Cardiac muscle cell (in vitro differentiated cells and primary cell): Measurements from ENCODE around the gene SMIM8. TPM values are rescaled to one million over a fixed set of nuclear protein-coding genes. Genes with fewer than 3 reads are reported as not detected.

ENCODE experiments used
- DNase-seq, 2 donors: peaks; one replicate each; pipeline versions ENCODE4 v3.0.0 to v3.0.0-alpha.2; 2010 to 2017; ENCODE audit warnings: low read depth in 1 of 2, low spot score in 1 of 2
- H3K27ac ChIP-seq: fragments of 200-600 bp; sonication (generic); 2 replicates; pipeline ENCODE4 v1.5.1; 2016
- H3K27me3 ChIP-seq: fragments of 200-600 bp; sonication (generic); 2 replicates; pipeline ENCODE4 v1.6.0; 2016; ENCODE audit warnings: control low read depth
- H3K36me3 ChIP-seq: fragments of 200-600 bp; sonication (generic); 2 replicates; pipeline ENCODE4 v1.5.1; 2016; ENCODE audit warnings: control low read depth
- H3K4me1 ChIP-seq: fragments of 200-600 bp; sonication (generic); 2 replicates; pipeline ENCODE4 v1.8.1; 2017; ENCODE audit warnings: low read depth, mild to moderate bottlenecking, mixed run types
- H3K4me3 ChIP-seq: fragments of 200-600 bp; sonication (generic); 2 replicates; pipeline ENCODE4 v1.5.1; 2016; ENCODE audit warnings: mild to moderate bottlenecking
- H3K9me3 ChIP-seq: fragments of 200-600 bp; sonication (generic); 2 replicates; pipeline ENCODE4 v1.5.1; 2017; ENCODE audit warnings: low read depth, mild to moderate bottlenecking, control low read depth
- CTCF ChIP-seq: IDR thresholded peaks from 2 replicates; pipeline ENCODE4 v1.5.1; 2012; ENCODE audit warnings: low read depth, mild to moderate bottlenecking, low read length
- polyA plus RNA-seq: library from polyadenylated mRNA; unstranded; fragments of >200 nt; fragmentation: Nextera tagmentation; extraction: Ambion mirVana; gene quantifications from 2 replicates; pipeline ENCODE4 v1.2.1, GENCODE V29; 2016
- total RNA-seq: library from RNA; depleted of rRNA; stranded (reverse); fragments of >200 nt; gene quantifications from 2 replicates; pipeline ENCODE4 v1.2.3, GENCODE V29; 2016

SMIM8 gene
- 8.8 and 15.7 TPM in 2 replicates for total RNA-seq
- 16.0 and 29.1 TPM in 2 replicates for polyA plus RNA-seq

- H3K27me3 ChIP-seq = no peaks in the 10 kb centered on the region
- no peaks in the 10 kb centered on the region for H3K4me1 ChIP-seq
- DNase-seq = peak; percentile 75 to 95
- TF ChIP-seq CTCF = peak; percentile 99
- peak within 1 kb of the TSS; percentile 95 for H3K4me3 ChIP-seq
- no peaks in the 10 kb centered on the region for H3K36me3 ChIP-seq
- no peaks in the 10 kb centered on the region for H3K9me3 ChIP-seq
- H3K27ac ChIP-seq = peak within 1 kb of the TSS; percentile 66
These were observed at the start of gene SMIM8 for GRCh38 chr6:87322304-87323212. Gene SMIM8 (plus strand): TSS chr6:87322588. CDS start chr6:87337032, 14,444 bp downstream.

GRCh38 chr6:87274660-87275274 lies 47.6 kb upstream of the SMIM8 start:
- Histone ChIP-seq H3K27ac (peak overlapping the region; percentile 23), H3K9me3 (no peaks in the 10 kb centered on the region), H3K36me3 (no peaks in the 10 kb centered on the region), H3K4me3 (no peak overlapping the region), H3K27me3 (no peaks in the 10 kb centered on the region), H3K4me1 (no peaks in the 10 kb centered on the region)
- TF ChIP-seq CTCF = no peak
- peak in 1 of 2 donors; percentile 68 for DNase-seq

- H3K27ac ChIP-seq = no peak overlapping the region
- no peak for DNase-seq
- TF ChIP-seq CTCF = no peak
- H3K4me1 ChIP-seq = no peaks in the 10 kb centered on the region
- H3K9me3 ChIP-seq = no peaks in the 10 kb centered on the region
- H3K4me3 ChIP-seq = no peak overlapping the region
- no peaks in the 10 kb centered on the region for H3K27me3 ChIP-seq
- H3K36me3 ChIP-seq = no peaks in the 10 kb centered on the region
These were observed 45.8 kb upstream of the SMIM8 start for GRCh38 chr6:87276624-87277023.

GRCh38 chr6:87277123-87277522 lies 45.3 kb upstream of the SMIM8 start:
- H3K27me3 ChIP-seq = no peaks in the 10 kb centered on the region
- H3K27ac ChIP-seq = no peak overlapping the region
- peak; percentile 34 for TF ChIP-seq CTCF
- DNase-seq = peak; percentile 10 to 33
- no peaks in the 10 kb centered on the region for H3K4me1 ChIP-seq
- H3K9me3 ChIP-seq = no peaks in the 10 kb centered on the region
- H3K4me3 ChIP-seq = no peak overlapping the region
- no peaks in the 10 kb centered on the region for H3K36me3 ChIP-seq

GRCh38 chr6:87279196-87279595 lies 43.2 kb upstream of the SMIM8 start:
- DNase-seq = no peak
- TF ChIP-seq CTCF = no peak
- no peaks in the 10 kb centered on the region for H3K4me1 ChIP-seq
- no peak overlapping the region for H3K27ac ChIP-seq
- H3K36me3 ChIP-seq = no peaks in the 10 kb centered on the region
- no peaks in the 10 kb centered on the region for H3K9me3 ChIP-seq
- H3K27me3 ChIP-seq = no peaks in the 10 kb centered on the region
- no peak overlapping the region for H3K4me3 ChIP-seq
